ENCODE data around the gene SLC6A1.
A peak's percentile ranks its signal among the peaks of the same experiment; 100 is the strongest.

SLC6A1 gene

GRCh38 chr3:11020764-11021163 lies 28.2 kb downstream of the SLC6A1 start:
- DNase-seq = no peak
- no peak for ATAC-seq

- DNase-seq (no peak), ATAC-seq (no peak)
Observed at GRCh38 chr3:11021611-11022011, 29.1 kb downstream of the SLC6A1 start.

GRCh38 chr3:11022115-11022514 lies 29.6 kb downstream of the SLC6A1 start:
- ATAC-seq = no peak
- DNase-seq = no peak

- no peak for ATAC-seq
- DNase-seq = no peak
Observed at GRCh38 chr3:11024181-11024580, 31.6 kb downstream of the SLC6A1 start.

GRCh38 chr3:11029948-11030347 lies 37.4 kb downstream of the SLC6A1 start:
- DNase-seq (no peak), ATAC-seq (no peak)

DNA sequence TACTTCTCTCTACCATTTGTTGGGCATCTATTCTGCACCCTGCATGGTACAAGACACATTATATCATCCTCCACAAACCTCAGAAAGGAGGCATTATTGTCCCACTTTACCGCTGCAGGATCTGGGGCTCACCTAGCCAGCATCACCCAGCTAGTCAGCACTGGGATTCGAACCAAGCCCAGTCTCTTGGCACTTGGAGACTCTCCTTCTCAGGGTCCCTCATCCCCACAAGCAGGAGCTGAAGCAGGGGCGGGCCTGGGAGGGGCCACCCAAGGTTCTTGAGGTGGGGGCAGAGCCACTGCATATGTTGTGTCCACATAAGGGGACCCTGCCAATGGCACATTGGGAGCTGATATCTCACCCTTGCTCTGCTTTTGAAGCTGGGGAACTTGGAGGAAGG lies 41.3 kb downstream of the SLC6A1 start:
- DNase-seq (no peak), ATAC-seq (no peak)

DNA sequence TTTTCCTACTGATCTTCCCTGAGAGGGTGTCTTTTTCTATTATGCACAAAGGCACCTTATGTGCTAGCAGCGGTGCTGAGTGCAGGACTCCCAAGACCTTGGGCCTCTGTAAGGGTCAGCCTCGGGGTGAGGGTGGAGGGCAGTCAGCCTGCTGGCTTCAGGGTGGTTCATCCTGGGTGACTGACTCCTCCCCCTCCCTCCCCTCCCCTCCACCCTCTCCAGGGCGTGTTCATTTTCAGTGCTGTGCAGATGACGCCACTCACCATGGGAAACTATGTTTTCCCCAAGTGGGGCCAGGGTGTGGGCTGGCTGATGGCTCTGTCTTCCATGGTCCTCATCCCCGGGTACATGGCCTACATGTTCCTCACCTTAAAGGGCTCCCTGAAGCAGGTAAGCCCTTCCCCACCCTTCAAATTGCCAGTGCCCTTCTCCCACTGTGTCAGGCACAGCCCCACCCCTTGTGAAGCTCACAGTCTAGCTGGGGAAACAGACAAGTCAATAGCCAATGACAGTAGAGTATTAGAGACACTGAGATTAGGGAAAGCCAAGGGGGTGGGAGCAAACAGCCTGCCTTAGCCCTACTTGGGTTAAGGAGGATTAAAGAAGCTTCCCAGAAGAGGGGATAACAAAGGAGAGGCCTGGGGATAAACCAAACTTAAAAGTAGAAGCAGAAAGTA lies 41.9 kb downstream of the SLC6A1 start:
- ATAC-seq = no peak
- DNase-seq = no peak

DNA sequence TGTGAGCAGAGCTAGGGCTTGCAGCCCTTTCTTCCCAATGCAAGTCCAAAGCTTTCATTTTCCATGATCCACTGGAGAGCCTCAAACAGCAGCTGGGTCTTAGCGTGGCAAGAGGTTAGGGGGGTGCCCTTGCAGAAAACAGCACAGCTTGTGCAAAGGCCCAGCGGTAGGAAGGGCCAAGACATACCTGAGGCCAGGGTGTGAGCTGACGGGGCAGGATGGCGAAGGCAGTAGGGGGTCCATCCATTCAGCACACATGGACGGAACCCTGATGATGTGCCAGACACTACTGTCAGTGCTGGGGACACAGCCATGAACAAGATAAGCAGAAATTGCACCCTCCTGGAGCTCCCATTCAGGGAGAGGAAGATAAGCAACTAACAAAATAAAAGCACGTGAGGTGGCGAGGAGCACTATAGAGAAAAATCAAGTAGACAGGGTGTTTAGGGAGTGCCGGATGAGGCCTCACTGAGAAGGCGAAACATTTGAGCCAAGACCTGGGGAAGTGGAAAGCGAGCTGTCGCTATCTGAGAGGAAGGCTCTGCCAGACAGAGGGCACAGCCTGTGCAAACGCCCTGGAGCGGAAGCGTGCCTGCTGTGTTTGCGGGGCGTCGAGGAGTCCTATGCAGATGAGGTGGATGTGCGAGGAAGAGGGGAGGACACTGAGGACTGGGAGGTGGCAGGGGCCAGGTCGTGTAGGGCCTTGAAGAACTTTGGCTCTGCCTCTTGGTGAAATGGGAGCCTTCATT lies 43.4 kb downstream of the SLC6A1 start:
- no peak for DNase-seq
- ATAC-seq = no peak

- DNase-seq (no peak), ATAC-seq (no peak)
Observed at GRCh38 chr3:11037241-11037873, 44.8 kb downstream of the SLC6A1 start.

DNA sequence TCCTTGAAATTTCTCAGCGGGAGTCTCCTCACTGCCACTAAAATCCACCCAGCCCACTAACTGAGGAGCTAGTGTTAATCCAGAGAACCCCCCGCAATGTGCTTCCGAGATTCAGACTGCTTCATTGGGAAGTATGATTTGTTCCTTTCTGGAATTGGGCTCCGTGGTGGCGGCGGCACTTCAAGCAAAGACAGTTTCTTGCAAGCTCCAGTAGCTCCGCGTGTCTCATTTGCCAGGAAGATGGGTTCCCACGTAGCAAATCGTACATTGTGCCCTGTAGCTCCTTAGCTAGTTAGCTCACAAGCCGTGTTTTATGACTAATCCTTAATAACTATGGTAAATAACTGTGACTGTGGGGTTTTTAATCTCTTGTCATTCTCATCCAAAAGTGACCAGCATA lies 45.4 kb downstream of the SLC6A1 start:
- ATAC-seq (no peak), DNase-seq (no peak)

GRCh38 chr3:11045536-11045935 lies 53.0 kb downstream of the SLC6A1 start:
- no peak for ATAC-seq
- no peak for DNase-seq

GRCh38 chr3:11047500-11047899 lies 55.0 kb downstream of the SLC6A1 start:
- DNase-seq (no peak), ATAC-seq (no peak)

- DNase-seq (no peak), ATAC-seq (no peak)
Observed at GRCh38 chr3:11050666-11051323, 58.2 kb downstream of the SLC6A1 start.

DNA sequence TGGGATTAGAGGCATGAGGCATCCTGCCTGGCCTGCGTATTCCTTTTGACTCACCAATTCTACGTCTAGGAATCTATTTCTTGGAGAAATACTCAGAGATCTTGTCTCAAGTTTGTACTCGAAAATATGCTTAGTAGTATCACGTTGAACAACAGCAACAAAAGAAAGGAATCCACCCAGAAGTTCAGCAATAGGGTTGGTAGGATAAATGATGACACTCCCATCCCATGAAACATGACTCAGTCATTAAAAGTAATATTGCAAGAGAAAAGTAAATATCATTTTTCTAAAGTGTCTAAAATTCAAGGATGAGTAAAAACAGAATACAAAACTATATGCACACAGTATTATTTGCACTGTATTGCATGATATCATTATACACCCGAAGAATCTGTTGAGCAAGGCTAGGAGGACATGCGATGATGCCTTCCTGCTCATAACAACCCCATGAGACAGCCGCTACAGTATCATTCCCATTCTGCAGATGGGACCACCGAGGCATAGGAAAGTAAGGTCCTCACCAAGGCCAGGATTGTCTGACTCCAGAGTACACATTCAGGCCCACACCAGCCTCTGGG lies 61.5 kb downstream of the SLC6A1 start:
- DNase-seq (no peak), ATAC-seq (no peak)

DNA sequence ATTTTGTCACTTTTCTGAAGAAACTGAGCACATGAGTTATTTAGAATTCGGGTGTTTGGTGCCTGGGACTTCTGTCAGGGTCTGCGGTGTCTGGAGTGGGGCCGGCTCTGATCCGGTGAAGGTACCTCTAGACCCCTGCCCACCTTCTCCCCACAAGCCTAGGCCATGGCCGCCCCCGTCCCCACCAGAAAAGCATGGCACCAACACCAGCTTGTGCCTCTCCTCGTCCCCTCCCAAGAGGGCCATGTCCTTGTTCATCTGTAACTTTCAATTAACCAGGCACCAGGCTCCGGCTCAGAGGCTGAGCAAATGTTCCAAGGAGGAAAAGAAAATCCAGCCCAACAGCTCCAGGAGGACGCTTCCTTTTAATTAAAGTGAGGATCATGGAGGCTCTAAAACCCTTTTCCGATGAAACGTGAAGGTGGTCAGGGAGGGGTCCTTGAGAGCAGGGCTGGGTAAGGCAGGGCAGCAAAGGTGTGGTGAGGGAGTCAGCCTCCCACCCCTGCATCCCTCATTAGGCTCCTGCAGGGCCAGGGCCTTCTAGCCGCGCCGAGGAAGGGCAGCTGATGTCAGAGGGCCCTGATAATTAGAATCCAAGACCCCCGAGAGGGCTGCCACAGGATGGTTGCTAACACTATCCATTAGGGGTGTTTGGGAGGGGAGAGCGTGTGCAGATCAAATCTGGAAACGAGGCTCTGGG lies 62.3 kb downstream of the SLC6A1 start:
- ATAC-seq (no peak), DNase-seq (no peak)

GRCh38 chr3:11055496-11055895 lies 62.9 kb downstream of the SLC6A1 start:
- DNase-seq = no peak
- no peak for ATAC-seq

DNA sequence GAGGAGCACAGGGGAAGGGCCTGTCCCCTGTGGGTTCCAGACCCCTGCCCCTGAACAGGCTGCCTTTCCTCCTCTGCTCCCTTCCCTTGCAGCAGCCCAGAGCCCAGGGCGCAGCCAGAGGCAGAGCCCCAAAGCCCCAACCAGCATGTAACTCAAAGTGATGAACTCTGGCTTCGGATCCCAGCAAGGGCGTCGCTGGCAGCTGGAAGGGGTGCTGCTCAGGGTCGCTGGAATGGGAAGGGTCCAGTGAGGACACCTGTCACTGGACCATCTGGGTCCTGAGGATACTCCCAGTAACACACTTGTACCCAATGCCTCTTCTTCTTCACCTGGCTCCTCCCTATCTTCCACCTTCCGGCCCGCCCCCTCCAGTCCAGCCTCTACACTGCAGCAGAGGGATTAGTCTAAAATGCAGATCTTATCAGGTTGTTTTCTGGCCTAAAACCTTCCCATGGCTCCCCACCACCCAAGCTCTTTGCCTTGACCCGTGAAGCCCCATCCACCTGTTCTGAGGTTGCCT lies 64.0 kb downstream of the SLC6A1 start:
- DNase-seq (no peak), ATAC-seq (no peak)

DNA sequence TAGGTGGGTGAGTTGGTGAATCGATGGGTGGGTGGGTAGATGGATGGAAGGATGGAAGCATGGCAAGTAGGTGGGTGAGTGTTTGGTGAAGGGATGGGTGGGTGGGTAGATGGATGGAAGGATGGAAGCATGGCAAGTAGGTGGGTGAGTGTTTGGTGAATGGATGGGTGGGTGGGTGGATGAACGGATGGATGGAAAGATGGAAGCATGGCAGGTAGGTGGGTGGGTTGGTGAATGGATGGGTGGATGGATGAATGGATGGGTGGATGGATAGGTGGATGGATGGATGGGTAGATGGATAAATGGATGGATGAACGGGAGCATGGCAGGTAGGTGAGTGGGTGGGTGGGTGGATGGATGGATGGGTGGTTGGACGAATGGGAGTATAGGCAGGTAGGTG lies 65.1 kb downstream of the SLC6A1 start:
- ATAC-seq (no peak), DNase-seq (no peak)

GRCh38 chr3:11059090-11059798 lies 66.7 kb downstream of the SLC6A1 start:
- ATAC-seq = peak; percentile 76
- peak; percentile 35 for DNase-seq

GRCh38 chr3:11059799-11060115 lies 67.2 kb downstream of the SLC6A1 start:
- no peak for DNase-seq
- no peak for ATAC-seq
